GM21723 (cell line): ENCODE measurements around the gene GABRG2.
"Not testable (repeated sequence)": the region's sequence is repeated elsewhere in the genome, so short reads cannot be mapped to it uniquely, and the experiment has no call there.

ENCODE experiments used
- ATAC-seq: cut with Tn5 transposase; IDR thresholded peaks from one replicate; pipeline ENCODE4 v1.9.1; 2021; ENCODE audit warnings: mild to moderate bottlenecking, moderate library complexity; ENCODE audit not compliant: unreplicated experiment

The GABRG2 gene

DNA sequence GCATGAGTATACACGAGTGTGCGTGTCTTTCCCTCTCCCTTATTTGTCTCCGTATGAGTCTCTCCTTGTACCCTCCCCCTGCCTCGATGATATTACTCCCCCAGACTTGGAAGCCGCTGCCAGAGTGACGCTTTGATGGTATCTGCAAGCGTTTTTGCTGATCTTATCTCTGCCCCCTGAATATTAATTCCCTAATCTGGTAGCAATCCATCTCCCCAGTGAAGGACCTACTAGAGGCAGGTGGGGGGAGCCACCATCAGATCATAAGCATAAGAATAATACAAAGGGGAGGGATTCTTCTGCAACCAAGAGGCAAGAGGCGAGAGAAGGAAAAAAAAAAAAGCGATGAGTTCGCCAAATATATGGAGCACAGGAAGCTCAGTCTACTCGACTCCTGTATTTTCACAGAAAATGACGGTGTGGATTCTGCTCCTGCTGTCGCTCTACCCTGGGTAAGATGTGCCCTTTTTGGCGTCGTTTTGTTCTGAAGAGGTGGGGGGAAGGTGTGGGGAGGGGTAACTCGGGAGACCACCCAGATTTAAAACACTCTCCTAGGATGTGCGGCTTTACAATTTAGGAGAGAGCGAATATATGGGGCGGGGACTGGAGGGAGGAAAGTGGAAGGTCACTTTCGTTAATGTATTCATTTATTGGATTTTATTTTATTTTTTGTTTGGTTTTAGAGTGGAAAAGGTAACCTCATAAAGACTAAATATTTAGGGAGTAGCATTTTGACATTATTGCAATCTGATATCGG, at the start of gene GABRG2:
GABRG2 (plus strand) TSS at position 119 of the 757 bp plus-strand sequence; CDS start at position 346, 227 bp downstream.
- no peak for ATAC-seq

DNA sequence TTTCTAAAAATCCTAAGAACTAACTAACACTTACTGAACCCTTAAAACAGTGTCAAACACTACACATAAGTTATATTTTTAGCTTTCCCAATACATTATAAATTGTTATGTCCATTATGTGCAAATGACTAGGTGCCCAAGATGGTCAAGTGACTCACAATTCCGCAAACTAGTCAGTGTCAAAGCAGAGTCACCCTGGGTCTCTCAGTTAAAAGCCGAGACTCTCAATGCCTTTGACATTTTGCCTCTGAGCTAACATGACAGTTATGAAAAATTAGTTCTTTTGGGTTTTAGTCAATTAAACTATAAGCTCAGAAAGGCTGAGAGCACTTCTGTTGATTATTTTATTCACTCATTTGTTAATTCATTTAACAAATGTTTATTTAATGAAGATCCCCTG, 42.3 kb upstream of the GABRG2 start:
- no peak for ATAC-seq

DNA sequence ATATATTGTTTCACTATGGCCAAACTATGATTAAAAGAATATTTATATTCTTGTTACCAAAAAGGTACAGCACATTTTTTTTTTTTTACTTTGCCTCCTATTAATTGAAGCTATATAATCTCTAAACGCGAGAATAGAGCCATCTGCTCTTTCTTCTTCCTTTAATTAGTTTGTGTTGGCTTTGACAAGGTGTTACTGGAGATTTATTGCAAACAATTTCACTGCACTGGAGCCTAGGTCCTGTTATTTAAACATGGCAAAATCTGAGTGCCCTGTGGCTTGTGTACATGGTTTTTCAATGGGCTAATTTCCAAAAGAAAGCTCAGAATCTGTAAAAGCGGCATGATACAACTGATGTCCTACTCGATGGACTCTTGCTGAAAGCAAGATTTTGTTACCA, 40.8 kb upstream of the GABRG2 start:
- no peak for ATAC-seq

DNA sequence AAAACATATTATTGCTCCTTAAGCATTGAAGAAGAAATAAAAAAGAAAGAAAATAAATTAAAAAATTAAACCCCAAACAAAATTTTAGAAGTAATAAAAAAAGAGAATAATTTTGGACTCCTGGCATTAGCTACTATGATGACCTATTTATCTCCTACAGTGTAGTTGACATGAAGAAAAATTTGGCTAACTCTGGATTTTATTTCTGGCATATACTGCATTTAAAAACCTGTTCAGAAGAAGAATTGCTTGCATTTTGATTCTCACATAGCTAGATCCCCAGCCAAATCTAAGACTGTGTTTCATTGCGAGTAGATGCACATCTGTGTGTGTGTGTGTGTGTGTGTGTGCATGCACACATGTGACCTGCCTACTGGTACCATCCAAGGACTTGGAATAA, 30.1 kb upstream of the GABRG2 start:
- no peak for ATAC-seq

DNA sequence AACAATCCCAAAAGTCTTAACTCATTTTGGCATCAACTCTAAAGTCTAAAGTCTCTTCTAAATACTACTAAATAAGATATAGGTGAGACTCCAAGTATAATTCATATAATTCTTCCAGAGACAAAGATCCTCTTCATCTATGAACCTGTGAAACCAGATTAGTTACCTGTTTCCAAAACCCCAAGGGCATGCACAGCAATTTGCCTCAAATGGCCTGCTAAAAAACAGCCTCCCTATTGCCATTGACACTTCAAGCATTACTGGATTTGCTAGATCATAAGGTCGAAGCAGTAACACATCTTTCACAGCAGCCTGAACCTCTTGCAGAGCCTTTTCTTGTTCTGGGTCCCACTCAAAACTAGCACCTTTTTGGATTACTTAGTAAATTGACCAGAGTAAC, 20.3 kb upstream of the GABRG2 start:
- ATAC-seq: no peak

DNA sequence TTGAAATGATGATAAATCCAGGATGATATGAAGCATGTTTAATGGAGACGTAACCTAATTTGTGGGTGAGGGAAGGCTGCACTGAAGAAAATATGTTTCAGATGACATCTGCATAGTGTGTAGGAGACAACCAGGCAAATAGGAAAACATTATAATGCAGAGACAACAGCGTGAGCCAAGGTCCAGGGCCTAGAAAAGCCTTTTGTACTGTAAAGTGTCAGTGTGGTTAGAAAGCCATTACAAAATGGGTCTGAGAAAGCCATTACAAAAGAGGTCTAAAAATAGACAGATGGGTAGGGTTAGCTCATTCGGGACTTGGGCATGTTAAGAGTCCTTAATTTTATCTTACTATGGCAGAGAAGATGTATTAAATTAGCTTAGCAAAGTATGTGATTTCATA, 14.9 kb upstream of the GABRG2 start:
- no peak for ATAC-seq

DNA sequence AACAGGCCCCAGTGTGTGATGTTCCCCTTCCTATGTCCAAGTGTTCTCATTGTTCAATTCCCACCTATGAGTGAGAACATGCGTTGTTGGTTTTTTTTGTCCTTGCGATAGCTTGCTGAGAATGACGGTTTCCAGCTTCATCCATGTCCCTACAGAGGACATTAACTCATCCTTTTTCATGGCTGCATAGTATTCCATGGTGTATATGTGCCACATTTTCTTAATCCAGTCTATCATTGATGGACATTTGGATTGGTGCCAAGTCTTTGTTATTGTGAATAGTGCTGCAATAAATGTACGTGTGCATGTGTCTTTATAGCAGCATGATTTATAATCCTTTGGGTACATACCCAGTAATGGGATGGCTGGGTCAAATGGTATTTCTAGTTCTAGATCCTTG, 12.5 kb upstream of the GABRG2 start:
- ATAC-seq: not testable (repeated sequence)

DNA sequence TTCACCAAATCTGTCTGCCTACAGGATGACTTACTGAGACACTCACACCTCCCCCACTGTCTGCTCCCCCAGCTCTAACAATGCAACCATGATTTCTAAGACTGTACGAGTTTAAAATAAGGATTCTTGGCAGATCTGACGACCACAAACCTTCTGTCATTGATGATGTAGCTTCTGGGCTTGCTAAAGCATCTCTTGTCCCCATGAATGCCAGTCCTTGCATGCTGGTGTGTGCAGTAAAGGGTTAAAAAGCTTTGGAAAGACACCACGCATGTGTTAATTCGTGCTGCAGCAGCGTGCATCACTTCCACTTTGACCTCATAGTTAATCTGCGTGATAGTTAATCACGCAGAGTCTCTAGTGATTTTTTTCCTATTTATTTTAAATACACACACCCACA, 411 bp upstream of the GABRG2 start:
- ATAC-seq: no peak

DNA sequence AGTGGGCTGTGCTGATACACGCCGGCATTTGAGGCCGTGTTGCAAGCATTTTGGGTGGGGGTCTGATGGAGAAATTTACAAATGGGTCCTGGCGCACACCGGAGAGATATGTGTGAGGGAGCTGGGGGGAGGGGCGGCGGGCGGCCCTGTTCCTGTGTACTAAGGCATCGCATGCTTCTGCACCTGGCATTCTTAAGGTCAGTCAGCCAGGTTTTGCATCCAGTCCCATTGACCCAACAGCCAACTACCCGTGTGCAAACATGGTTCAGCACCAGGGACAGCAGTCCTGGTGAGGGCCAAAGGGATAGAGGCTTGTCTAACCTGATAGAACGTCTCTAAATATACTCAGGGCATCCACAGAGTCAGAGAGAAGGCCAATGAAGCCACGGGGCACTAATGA, 839 bp downstream of the GABRG2 start:
- ATAC-seq: no peak

DNA sequence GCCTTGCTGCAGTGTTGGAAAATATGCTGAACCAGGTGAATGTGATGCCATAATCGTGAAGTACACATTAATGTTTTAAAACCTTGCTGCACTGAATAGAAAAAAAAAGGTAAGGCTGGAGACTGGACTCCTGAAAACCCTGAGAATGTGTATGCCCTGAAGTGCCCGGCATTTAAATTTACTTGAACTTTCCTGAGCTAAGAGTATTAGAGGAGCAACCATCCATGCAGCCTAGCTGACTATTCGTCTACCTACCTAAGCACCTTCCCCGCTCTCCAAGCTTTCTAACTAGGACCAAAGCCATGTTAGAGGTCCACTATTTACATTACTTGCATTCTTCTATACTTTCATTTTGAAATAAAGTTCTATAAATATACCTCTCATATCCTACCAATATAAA, 1.4 kb downstream of the GABRG2 start:
- ATAC-seq: no peak

DNA sequence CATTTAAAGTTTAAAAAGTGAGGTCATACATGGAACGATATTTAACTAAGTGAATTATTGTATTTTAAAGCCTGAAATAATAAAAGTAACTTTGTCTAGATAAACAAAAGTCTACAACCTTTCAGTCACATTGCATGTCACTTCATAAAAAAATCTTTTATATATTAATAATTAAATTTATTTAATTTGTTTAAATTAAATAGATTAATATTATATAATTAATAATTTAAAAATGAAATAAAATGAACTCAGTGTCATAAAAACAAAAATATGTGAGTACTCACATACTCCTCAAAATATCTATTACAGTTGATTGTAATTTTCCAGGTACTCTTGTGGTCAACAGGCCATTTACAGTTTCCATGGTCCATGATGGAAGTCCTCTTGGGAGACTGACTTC, 11.2 kb downstream of the GABRG2 start:
- ATAC-seq: no peak

DNA sequence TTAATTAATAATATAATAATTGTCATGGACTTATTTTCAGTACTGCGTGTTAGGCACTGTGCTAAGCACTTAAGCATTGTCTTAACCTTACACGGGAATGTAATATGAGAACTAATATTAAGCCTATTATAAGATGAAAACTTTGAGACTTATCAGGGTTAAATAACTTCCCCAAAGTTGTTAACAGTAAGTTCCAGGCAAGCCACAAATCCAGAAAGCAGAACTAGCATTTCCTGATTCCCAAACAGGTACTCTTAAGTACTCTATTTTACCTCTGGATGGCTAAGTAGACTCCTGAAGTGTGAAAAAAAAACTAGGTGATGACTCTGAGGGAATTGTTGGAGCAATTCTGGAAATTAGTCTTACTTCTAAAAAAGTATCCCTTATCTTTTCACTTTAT, 23.8 kb downstream of the GABRG2 start:
- ATAC-seq: no peak

DNA sequence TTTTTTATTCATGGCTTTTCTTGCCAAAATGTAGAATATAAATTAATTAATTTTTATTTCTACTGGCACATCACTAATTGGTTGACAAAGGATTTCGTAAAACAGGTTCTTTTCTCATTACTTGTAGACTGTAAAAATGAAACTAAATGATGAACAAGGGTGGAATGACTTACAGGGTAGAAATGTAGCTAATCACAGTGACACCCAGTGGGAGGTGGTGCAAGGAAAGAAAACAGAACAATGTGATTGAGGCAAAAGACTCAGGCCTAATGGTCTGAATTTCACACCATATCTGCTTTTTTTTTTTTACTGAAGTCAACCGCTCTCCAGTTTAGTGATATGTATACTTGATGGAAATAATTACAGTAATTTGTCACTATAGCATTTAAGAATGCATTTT, 28.9 kb downstream of the GABRG2 start:
- no peak for ATAC-seq

DNA sequence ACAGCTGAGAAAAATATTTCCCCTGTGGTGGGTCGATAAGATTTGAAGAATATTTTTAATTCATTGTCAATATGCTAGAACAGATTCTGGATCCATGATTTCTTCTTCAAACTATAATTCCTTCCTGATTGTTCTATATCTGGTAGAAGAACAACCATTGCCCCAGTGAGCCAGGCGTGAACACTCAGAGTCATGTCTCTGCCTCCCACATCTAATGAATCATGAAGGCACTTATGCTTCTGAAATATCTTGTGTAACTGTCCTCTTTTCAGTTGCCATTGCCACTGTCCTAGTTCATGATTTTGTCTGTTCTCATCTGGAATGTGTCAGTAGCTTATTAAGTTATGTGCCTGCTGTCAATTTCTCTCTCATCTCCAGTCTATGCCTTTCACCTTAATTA, 40.0 kb downstream of the GABRG2 start:
- ATAC-seq: no peak

DNA sequence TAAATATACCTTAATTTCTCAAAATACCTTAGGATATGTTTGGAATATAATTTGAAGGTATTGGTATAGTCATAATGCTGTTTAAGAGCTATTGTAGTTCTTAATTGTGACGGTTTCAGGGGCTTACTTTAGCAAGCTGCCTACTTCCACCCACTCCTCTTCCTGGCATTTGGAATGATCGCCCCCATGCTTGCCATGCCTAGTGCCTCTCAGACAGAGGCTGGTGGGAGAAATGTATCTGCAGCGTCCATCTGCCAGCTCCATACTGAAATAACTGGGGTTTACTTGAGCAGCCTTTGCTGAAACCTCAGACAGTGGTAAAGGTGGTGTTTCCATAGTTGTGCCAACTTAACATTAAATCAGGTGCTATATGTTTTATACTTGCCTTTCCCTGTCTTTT, 52.2 kb downstream of the GABRG2 start:
- ATAC-seq: no peak

DNA sequence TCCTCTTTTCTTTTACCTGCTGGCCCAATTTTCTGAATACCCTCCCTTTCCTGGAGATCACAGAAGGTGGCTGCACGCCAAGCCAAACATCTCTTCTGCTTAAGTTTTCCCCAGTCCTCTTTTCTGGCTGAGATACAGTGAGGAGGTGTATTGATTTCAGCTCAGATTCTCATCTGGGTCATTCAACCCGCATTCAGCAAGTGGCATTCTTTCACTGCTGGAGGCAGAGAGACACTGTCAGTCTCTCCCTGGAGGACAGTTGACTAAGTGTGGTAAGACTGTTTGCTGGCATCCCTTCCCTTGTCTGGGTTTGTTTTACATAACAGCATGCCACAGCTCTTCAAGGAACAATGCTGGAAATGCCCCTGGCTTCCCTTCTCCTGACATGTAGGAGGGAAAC, 60.5 kb downstream of the GABRG2 start:
- no peak for ATAC-seq

DNA sequence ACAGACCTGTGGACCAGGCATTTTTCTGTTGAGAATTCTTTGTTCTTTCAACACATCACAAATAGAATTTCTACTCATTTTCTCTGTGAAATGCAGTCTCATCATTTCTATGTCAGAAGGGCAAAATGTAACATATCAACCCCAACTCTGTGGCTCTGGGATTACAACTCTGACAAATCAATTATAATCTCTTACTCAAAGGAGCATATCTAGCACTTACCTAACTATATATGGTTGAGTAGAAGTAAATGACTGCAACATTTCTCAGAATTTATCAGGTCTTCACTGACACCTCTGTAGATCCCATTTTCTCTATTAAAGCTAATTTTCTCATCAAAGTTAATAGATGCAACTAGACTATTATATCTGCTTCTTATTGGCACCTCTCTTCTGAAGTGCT, 64.8 kb downstream of the GABRG2 start:
- no peak for ATAC-seq

DNA sequence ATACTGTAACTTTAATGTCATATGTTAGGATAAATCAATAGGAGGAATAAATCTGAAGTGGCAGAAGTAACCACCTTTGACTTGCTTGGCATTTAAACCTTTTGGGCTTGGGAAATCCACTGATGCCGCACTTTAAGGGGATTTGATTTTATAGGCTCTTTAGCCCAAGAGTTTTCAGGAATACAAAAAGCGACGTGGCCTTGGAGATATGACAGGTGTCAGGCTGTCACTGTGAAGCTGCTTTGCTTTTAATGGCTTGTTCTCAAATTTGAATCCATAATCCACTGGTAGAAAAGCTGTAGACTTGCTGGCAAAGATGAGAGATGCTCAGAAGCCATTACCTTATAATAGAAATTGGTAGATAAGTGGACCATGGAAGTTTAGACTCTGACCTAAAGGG, 71.6 kb downstream of the GABRG2 start:
- ATAC-seq: no peak

DNA sequence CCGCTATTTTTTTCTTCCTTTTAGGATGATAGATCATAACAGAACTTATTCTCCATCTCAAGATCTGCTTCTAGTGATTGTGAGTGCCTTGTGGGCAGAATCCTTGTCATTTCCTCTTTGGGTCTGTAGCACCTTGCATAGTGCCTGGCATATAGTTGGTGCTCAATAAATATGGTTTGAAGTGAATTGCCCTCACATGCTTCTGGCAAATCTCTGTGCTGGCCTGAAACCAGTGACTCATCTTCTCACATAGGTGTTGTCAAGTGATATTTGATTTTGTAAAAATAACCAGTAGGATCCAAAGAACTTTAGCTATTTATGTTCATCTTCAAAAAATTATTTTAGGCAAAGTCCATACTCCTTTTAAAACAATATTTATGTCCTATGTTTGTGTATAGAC, 86.7 kb downstream of the GABRG2 start:
- ATAC-seq: no peak

DNA sequence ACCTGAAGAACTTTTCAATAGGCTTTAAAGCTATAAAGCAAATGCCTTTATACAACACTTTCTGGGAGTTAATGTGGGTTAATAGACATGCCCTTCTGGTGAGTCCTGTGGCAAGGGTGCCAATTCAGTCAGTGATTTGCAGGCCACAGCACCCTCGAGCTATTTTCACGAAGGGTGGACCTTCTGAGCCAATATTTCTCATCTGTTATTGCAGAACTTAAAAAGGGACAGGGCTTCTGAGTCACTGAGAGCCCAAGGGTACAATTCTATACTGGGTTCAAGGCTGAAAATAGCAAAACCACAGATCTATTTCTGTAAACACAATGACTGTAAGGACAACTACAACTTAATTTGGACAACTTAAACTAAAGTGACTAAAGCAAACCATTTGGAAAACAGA, 92.8 kb downstream of the GABRG2 start:
- ATAC-seq: no peak

DNA sequence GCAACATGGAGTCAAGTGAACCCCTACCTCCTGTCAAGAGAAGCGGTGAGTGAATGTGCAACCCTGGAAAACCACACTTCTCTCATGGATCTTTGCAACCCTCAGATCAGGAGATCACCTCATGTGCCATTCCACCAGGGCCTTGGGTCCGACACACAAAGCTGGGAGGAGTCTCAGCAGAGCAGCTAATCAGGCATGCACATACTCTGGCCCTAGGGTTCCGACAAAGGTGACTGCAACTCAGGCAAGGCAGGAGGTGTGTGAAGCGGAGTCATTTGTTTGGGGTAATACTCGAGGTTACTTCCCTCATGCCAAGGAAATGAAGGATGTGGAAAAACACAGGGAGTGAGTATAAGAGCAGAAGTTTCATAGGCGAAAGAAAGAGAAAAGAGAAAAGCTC, 96.1 kb downstream of the GABRG2 start:
- no peak for ATAC-seq

DNA sequence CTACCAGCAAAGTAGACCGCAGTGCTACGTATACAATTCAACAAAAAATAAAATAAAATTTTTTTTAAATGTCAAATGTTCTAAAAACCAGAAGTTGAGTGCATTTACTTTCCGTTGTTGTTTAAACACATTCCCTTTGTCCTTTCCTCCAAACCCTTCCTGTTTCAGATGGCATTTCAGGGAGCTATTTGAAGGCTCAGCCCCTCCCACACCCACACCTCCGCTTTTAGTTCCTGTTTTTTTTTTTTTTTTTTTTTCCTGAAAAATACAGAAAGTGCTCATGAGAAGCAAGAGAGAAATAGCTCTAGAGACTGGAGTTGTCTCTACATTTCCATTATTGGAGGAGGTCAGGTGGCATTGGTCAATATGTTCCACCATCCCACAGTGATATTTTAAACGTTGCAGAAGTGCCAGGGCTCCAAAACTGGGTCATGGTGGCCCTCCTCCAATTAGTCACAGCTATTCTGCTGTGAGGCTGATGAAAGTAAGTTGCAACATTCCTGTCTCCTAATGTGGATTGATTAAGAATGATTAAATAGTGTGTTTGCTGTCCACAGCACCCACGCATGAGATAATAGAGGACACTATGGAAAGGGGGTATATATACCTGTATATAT, 106.9 kb downstream of the GABRG2 start:
- ATAC-seq: no peak

DNA sequence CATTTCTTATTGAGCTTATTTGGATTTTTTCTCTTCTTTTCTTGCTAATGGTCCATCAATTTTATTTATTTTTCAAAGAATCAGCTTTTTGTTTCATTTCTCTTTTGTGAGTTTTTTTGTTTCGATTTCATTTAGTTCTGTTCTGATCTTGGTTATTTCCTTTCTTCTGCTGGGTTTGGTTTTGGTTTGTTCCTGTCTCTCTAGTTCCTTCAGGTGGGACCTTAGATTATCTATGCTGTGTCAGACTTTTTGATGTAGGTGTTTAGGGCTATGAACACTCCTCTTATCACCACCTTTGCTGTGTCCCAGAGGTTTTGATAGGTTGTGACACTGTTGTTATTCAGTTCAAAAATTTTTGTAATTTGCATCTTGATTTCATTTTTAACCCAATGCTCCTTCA, 119.8 kb downstream of the GABRG2 start:
- ATAC-seq: no peak
